Measurements from ENCODE around the gene KDM3A.

GRCh38 chr2:86541334-86541733 lies 100.2 kb downstream of the KDM3A start:
- no peak for TF ChIP-seq POLR2A (IDR thresholded peaks at IDR 0.05)
- TF ChIP-seq CTCF (IDR thresholded peaks at IDR 0.05): no peak
